IMR-90 (cell line): Measurements from ENCODE around the gene SEMA5A. TPM values are rescaled to one million over a fixed set of nuclear protein-coding genes. Genes with fewer than 3 reads are reported as not detected.

Source experiments
- ATAC-seq: fragments of 200-7000 bp; cut with Tn5 transposase; 2 replicates; pipeline ENCODE4 v1.9.1; 2020; ENCODE audit warnings: low read depth, mild to moderate bottlenecking, moderate library complexity
- BruUV-seq: library from RNA; stranded (reverse); fragments of 400-500 nt; replicated peaks from 2 replicates; lab custom pipeline; 2021; lab: Mats Ljungman, UMichigan
- CTCF ChIA-PET: fragments of 300-600 bp; formaldehyde crosslinking; extraction: SDS; loops from one replicate; lab custom pipeline; 2021; ENCODE audit warnings: antibody characterized with exemption; lab: Yijun Ruan, JAX
- POLR2A ChIA-PET: fragments of 300-600 bp; sonication (Branson Sonifier 250); formaldehyde crosslinking; loops from one replicate; lab custom pipeline; 2022; ENCODE audit warnings: antibody characterized with exemption; ENCODE audit not compliant: unreplicated experiment; lab: Charles Lee
- DNase-seq: peaks from one replicate; pipeline ENCODE4 v3.0.0; 2013
- H2AFZ ChIP-seq: replicated peaks from 2 replicates; pipeline ENCODE3; 2013; ENCODE audit warnings: low read length, mild to moderate bottlenecking; ENCODE audit not compliant: poor library complexity
- H2AK5ac ChIP-seq: 2 replicates; pipeline ENCODE4 v1.6.1; 2013; ENCODE audit warnings: low read depth, low read length, inconsistent platforms
- H2AK9ac ChIP-seq: replicated peaks from 2 replicates; pipeline ENCODE3; 2013; ENCODE audit warnings: mild to moderate bottlenecking, low read depth, low read length, moderate library complexity; ENCODE audit not compliant: poor library complexity
- H2BK120ac ChIP-seq: 2 replicates; pipeline ENCODE4 v1.6.1; 2013; ENCODE audit warnings: low read depth, low read length, inconsistent platforms
- H2BK15ac ChIP-seq: 3 replicates; pipeline ENCODE4 v1.6.1; 2013; ENCODE audit warnings: low read depth, low read length, inconsistent platforms
- H2BK20ac ChIP-seq: 2 replicates; pipeline ENCODE4 v1.6.1; 2013; ENCODE audit warnings: low read depth, mild to moderate bottlenecking, inconsistent platforms, low read length, moderate library complexity
- H2BK5ac ChIP-seq: 2 replicates; pipeline ENCODE4 v1.6.1; 2013; ENCODE audit warnings: mild to moderate bottlenecking, low read depth, low read length, inconsistent platforms; ENCODE audit not compliant: poor library complexity, severe bottlenecking
- H3K14ac ChIP-seq: replicated peaks from 2 replicates; pipeline ENCODE4 v1.6.1; 2013; ENCODE audit warnings: low read depth, low read length, inconsistent platforms
- H3K18ac ChIP-seq: 2 replicates; pipeline ENCODE4 v1.6.1; 2013; ENCODE audit warnings: low read depth, low read length, control low read depth
- H3K23ac ChIP-seq: 2 replicates; pipeline ENCODE4 v1.6.1; 2013; ENCODE audit warnings: low read depth, low read length, inconsistent platforms
- H3K27ac ChIP-seq: 2 replicates; pipeline ENCODE4 v1.5.1; 2013; ENCODE audit warnings: mild to moderate bottlenecking, control low read depth, low read length; ENCODE audit not compliant: insufficient read depth
- H3K27me3 ChIP-seq: 2 replicates; pipeline ENCODE4 v1.6.1; 2013; ENCODE audit warnings: low read length; ENCODE audit not compliant: control insufficient read depth, insufficient read depth
- H3K36me3 ChIP-seq: 2 replicates; pipeline ENCODE4 v1.6.1; 2013; ENCODE audit warnings: low read length, mixed read lengths; ENCODE audit not compliant: control insufficient read depth, insufficient read depth
- H3K4ac ChIP-seq: 2 replicates; pipeline ENCODE4 v1.6.1; 2013; ENCODE audit warnings: low read depth, low read length, inconsistent platforms
- H3K4me1 ChIP-seq: 2 replicates; pipeline ENCODE4 v1.6.1; 2013; ENCODE audit warnings: low read length, mixed read lengths; ENCODE audit not compliant: control insufficient read depth, insufficient read depth
- H3K4me2 ChIP-seq: 2 replicates; pipeline ENCODE4 v1.6.1; 2013; ENCODE audit warnings: low read depth, mild to moderate bottlenecking, control low read depth, low read length, moderate library complexity
- H3K4me3 ChIP-seq: 2 replicates; pipeline ENCODE4 v1.5.1; 2013; ENCODE audit warnings: low read depth, mild to moderate bottlenecking, control low read depth, low read length, moderate library complexity; ENCODE audit not compliant: insufficient read depth
- H3K56ac ChIP-seq: 2 replicates; pipeline ENCODE4 v1.6.1; 2013; ENCODE audit warnings: low read length, inconsistent platforms; ENCODE audit not compliant: insufficient read depth; ENCODE audit errors: extremely low read depth
- H3K79me1 ChIP-seq, 2 experiments: 2 replicates each; pipeline ENCODE4 v1.6.1; 2013; ENCODE audit warnings: low read length in 2 of 2, inconsistent platforms in 1 of 2, low read depth in 1 of 2
- H3K9ac ChIP-seq: 2 replicates; pipeline ENCODE4 v1.6.1; 2013; ENCODE audit warnings: low read depth, low read length, control low read depth
- H3K9me1 ChIP-seq: 2 replicates; pipeline ENCODE4 v1.6.1; 2013; ENCODE audit warnings: low read length, inconsistent platforms; ENCODE audit not compliant: insufficient read depth
- H3K9me3 ChIP-seq: 2 replicates; pipeline ENCODE4 v1.6.1; 2013; ENCODE audit warnings: low read length; ENCODE audit not compliant: control insufficient read depth, insufficient read depth
- H4K20me1 ChIP-seq: 2 replicates; pipeline ENCODE4 v1.6.1; 2013; ENCODE audit warnings: low read length, inconsistent platforms; ENCODE audit not compliant: insufficient read depth
- H4K5ac ChIP-seq: 2 replicates; pipeline ENCODE4 v1.6.1; 2013; ENCODE audit warnings: mild to moderate bottlenecking, low read depth, low read length, control low read depth
- H4K8ac ChIP-seq, 2 experiments: 2 replicates each; pipeline ENCODE4 v1.6.1; 2013; ENCODE audit warnings: low read depth in 2 of 2, low read length in 2 of 2, control low read depth in 1 of 2, inconsistent platforms in 1 of 2
- H4K91ac ChIP-seq: 2 replicates; pipeline ENCODE4 v1.6.1; 2013; ENCODE audit warnings: low read depth, low read length, inconsistent platforms; ENCODE audit not compliant: insufficient read depth
- BHLHE40 ChIP-seq: fragments of 150-350 bp; IDR thresholded peaks from 2 replicates; pipeline ENCODE4 v1.6.1; 2016; ENCODE audit warnings: mild to moderate bottlenecking, low read depth, low read length
- CEBPB ChIP-seq: IDR thresholded peaks from 2 replicates; pipeline ENCODE4 v1.6.1; 2012; ENCODE audit warnings: low read depth, low read length, improper control_type of control experiment
- CHD1 ChIP-seq: IDR thresholded peaks from 2 replicates; pipeline ENCODE4 v1.6.1; 2012; ENCODE audit warnings: low read depth, low read length, improper control_type of control experiment
- MAZ ChIP-seq: IDR thresholded peaks from 2 replicates; pipeline ENCODE4 v1.6.1; 2012; ENCODE audit warnings: low read depth, mild to moderate bottlenecking, low read length, improper control_type of control experiment, moderate library complexity, borderline replicate concordance
- MXI1 ChIP-seq: IDR thresholded peaks from 2 replicates; pipeline ENCODE4 v1.6.1; 2012; ENCODE audit warnings: low read depth, mild to moderate bottlenecking, low read length, moderate library complexity, borderline replicate concordance
- NFE2L2 ChIP-seq: fragments of 150-350 bp; IDR thresholded peaks from 2 replicates; pipeline ENCODE4 v1.6.1; 2016; ENCODE audit warnings: low read depth, mild to moderate bottlenecking, low read length
- POLR2A ChIP-seq: IDR thresholded peaks from 2 replicates; pipeline ENCODE4 v1.6.1; 2012; ENCODE audit warnings: mild to moderate bottlenecking, low read depth, low read length
- RAD21 ChIP-seq: IDR thresholded peaks from 2 replicates; pipeline ENCODE4 v1.6.1; 2012; ENCODE audit warnings: low read length, improper control_type of control experiment
- RCOR1 ChIP-seq: IDR thresholded peaks from 2 replicates; pipeline ENCODE4 v1.6.1; 2012; ENCODE audit warnings: mild to moderate bottlenecking, low read length, improper control_type of control experiment; ENCODE audit not compliant: insufficient replicate concordance
- RFX5 ChIP-seq: IDR thresholded peaks from 2 replicates; pipeline ENCODE4 v1.8.0; 2012; ENCODE audit warnings: low read depth, mild to moderate bottlenecking, low read length, moderate library complexity
- SMC3 ChIP-seq: fragments of 150-350 bp; IDR thresholded peaks from 2 replicates; pipeline ENCODE4 v1.6.1; 2016; ENCODE audit warnings: low read depth, mild to moderate bottlenecking, antibody characterized with exemption, low read length, moderate library complexity
- WGBS, 2 experiments: methylation state at CpG; one replicate each; pipeline versions ENCODE4 v1.1.5 to v1.1.7; 2013; ENCODE audit warnings: missing lambda C conversion rate in 2 of 2; ENCODE audit not compliant: insufficient read length in 1 of 2; ENCODE audit errors: extremely low coverage in 2 of 2; 5-methylcytosine and 5-hydroxymethylcytosine counted together
- dilution Hi-C: fragments of 300-500 bp; cut with HindIII; formaldehyde crosslinking; loops from one replicate; pipeline ENCODE4 v1.14.3; 2018; ENCODE audit warnings: low sequenced_read_pairs; ENCODE audit not compliant: unreplicated experiment
- in situ Hi-C: fragments of 300-500 bp; cut with MboI; formaldehyde crosslinking; loops from 3 replicates; pipeline ENCODE4 v1.14.3; 2019; ENCODE audit warnings: low sequenced_read_pairs, inconsistent platforms, mixed read lengths
- intact Hi-C: fragments of 100-400 bp; cut with micrococcal nuclease; formaldehyde crosslinking; loops from 2 replicates; pipeline ENCODE4 v1.10.0; 2022
- polyA plus RNA-seq, 3 experiments: library from polyadenylated mRNA; depleted of rRNA; stranded (reverse); fragments of >200 nt; gene quantifications; 2 replicates each; pipeline ENCODE4 v1.2.3, GENCODE V29; 2012; ENCODE audit warnings: low replicate concordance in 1 of 3
- total RNA-seq: library from RNA; depleted of rRNA; stranded (reverse); fragments of >200 nt; gene quantifications from 2 replicates; pipeline ENCODE4 v1.2.3, GENCODE V29; 2012
- TF ChIP-seq, protein P1 (sequence below): conservative IDR thresholded peaks from 2 replicates; pipeline ENCODE4 v1.5.1; 2012; ENCODE audit warnings: mild to moderate bottlenecking, low read depth, low read length, improper control_type of control experiment
- TF ChIP-seq, protein P2 (sequence below): fragments of 150-350 bp; IDR thresholded peaks from 2 replicates; pipeline ENCODE4 v1.6.1; 2017; ENCODE audit warnings: mild to moderate bottlenecking, antibody characterized with exemption, low read length, low read depth
- TF ChIP-seq, protein P3 (sequence below): fragments of 150-350 bp; IDR thresholded peaks from 2 replicates; pipeline ENCODE4 v1.6.1; 2016; ENCODE audit warnings: low read depth, mild to moderate bottlenecking, low read length, moderate library complexity, borderline replicate concordance

The SEMA5A gene
- total and polyA plus RNA-seq, 2 of the 4 experiments (the other 2 are of a cell fraction), result 8.2 to 9.9 TPM

DNA sequence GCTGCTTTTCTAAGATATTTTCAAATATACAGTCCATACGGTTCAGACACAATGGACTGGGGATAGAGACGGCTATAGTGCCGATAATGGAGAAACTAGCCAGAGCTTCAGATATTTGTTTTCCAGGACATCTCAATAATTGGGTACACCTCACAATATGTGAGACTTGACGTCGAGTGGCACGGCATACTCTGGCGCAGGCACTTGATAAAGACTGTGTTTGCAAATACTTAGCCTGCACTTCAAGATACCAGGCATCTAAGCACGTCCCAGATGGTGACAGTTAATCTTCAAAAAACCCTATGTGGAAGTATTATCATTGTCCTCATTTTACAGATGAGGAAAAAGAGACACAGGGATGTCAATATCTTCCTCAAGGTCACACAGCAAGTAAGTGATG is 48.5 kb downstream of the SEMA5A start:
- Histone ChIP-seq H3K18ac (no peak overlapping the region), H3K4me2 (no peak overlapping the region), H2BK20ac (no peak overlapping the region), H2AK9ac (no peak overlapping the region), H3K27me3 (no peaks in the 10 kb centered on the region), H2BK15ac (no peak overlapping the region), H3K23ac (peak overlapping the region; percentile 38; the same call in 1 of the 2 replicates), H2BK5ac (no peak overlapping the region), H3K4me3 (no peak overlapping the region), H3K56ac (no peak overlapping the region), H3K36me3 (no peaks in the 10 kb centered on the region), H4K91ac (no peak overlapping the region), H3K4me1 (0 out of 2 replicates have a peak, but pooled peaks cover 2% of the 10 kb centered on the region), H4K8ac (no peak overlapping the region), H4K5ac (no peak overlapping the region), H3K27ac (no peak overlapping the region), H4K20me1 (no peaks in the 10 kb centered on the region; the same call in 1 of the 2 replicates), H3K14ac (no peak overlapping the region), H2BK120ac (no peak overlapping the region), H3K4ac (no peak overlapping the region), H3K9me1 (peaks cover 7% of the 10 kb centered on the region; the same call in 1 of the 2 replicates), H3K9ac (no peak overlapping the region), H2AK5ac (no peak overlapping the region), H3K79me1 (peaks cover 12 to 61% of the 10 kb centered on the region in 2 experiments; a peak in 3 of 4 replicates), H2AFZ (no peak overlapping the region), H3K9me3 (no peaks in the 10 kb centered on the region)
- no peak for DNase-seq
- ChIA-PET POLR2A (no interaction called here), CTCF (no interaction called here)
- no TSS peak for BruUV-seq
- dilution Hi-C loops, result no loop called here
- intact Hi-C loops, result no loop called here
- TF ChIP-seq MXI1 (no peak), SMC3 (no peak), BHLHE40 (no peak), RAD21 (no peak), CHD1 (no peak), MAZ (no peak), CEBPB (no peak), POLR2A (no peak), NFE2L2 (no peak), RCOR1 (no peak), RFX5 (no peak)
- TF ChIP-seq, protein P1, sequence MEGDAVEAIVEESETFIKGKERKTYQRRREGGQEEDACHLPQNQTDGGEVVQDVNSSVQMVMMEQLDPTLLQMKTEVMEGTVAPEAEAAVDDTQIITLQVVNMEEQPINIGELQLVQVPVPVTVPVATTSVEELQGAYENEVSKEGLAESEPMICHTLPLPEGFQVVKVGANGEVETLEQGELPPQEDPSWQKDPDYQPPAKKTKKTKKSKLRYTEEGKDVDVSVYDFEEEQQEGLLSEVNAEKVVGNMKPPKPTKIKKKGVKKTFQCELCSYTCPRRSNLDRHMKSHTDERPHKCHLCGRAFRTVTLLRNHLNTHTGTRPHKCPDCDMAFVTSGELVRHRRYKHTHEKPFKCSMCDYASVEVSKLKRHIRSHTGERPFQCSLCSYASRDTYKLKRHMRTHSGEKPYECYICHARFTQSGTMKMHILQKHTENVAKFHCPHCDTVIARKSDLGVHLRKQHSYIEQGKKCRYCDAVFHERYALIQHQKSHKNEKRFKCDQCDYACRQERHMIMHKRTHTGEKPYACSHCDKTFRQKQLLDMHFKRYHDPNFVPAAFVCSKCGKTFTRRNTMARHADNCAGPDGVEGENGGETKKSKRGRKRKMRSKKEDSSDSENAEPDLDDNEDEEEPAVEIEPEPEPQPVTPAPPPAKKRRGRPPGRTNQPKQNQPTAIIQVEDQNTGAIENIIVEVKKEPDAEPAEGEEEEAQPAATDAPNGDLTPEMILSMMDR, result no peak
- TF ChIP-seq, protein P2, sequence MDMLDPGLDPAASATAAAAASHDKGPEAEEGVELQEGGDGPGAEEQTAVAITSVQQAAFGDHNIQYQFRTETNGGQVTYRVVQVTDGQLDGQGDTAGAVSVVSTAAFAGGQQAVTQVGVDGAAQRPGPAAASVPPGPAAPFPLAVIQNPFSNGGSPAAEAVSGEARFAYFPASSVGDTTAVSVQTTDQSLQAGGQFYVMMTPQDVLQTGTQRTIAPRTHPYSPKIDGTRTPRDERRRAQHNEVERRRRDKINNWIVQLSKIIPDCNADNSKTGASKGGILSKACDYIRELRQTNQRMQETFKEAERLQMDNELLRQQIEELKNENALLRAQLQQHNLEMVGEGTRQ, result no peak
- TF ChIP-seq, protein P3, sequence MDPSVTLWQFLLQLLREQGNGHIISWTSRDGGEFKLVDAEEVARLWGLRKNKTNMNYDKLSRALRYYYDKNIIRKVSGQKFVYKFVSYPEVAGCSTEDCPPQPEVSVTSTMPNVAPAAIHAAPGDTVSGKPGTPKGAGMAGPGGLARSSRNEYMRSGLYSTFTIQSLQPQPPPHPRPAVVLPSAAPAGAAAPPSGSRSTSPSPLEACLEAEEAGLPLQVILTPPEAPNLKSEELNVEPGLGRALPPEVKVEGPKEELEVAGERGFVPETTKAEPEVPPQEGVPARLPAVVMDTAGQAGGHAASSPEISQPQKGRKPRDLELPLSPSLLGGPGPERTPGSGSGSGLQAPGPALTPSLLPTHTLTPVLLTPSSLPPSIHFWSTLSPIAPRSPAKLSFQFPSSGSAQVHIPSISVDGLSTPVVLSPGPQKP, result no peak
- no peak for ATAC-seq
- in situ Hi-C loops, result no loop called here
- 90% methylated on average over 2 of the region's 8 CpGs; no CpG with 5 or more reads in 1 of the 2 experiments for WGBS, 2 experiments
